CD4-positive, alpha-beta memory T cell (primary cell): ENCODE results near the gene GPS2. TPM values are rescaled to one million over a fixed set of nuclear protein-coding genes. Genes with fewer than 3 reads are reported as not detected.
A peak's percentile ranks its signal among the peaks of the same experiment; 100 is the strongest.

Experiments
- CTCF ChIA-PET: fragments of 350-600 bp; sonication (Branson Sonifier 250); formaldehyde crosslinking; loops from one replicate; lab custom pipeline; 2021; ENCODE audit warnings: inconsistent platforms; ENCODE audit not compliant: partially characterized antibody; lab: Charles Lee
- POLR2A ChIA-PET: fragments of 350-600 bp; sonication (Branson Sonifier 250); formaldehyde crosslinking; loops from one replicate; lab custom pipeline; 2021; ENCODE audit not compliant: partially characterized antibody; lab: Charles Lee
- DNase-seq, 5 donors: peaks; one replicate each; pipeline versions ENCODE4 v3.0.0 to v3.0.0-alpha.2; 2020 to 2022; ENCODE audit warnings: mixed read lengths in 1 of 5
- H3K27ac ChIP-seq: one replicate; pipeline ENCODE4 v1.7.0; 2013; ENCODE audit warnings: low read depth, low read length
- H3K27me3 ChIP-seq: 2 replicates; pipeline ENCODE4 v1.7.0; 2013; ENCODE audit warnings: mild to moderate bottlenecking, low read length, moderate library complexity; ENCODE audit not compliant: insufficient read depth
- H3K36me3 ChIP-seq: 2 replicates; pipeline ENCODE4 v1.7.0; 2013; ENCODE audit warnings: mild to moderate bottlenecking, low read length, moderate library complexity; ENCODE audit not compliant: insufficient read depth
- H3K4me1 ChIP-seq: 2 replicates; pipeline ENCODE4 v1.7.0; 2013; ENCODE audit warnings: mild to moderate bottlenecking, low read length, moderate library complexity; ENCODE audit not compliant: insufficient read depth
- H3K4me3 ChIP-seq, 2 donors: one replicate each; pipeline ENCODE4 v1.7.0; 2013; ENCODE audit warnings: low read length in 2 of 2, mild to moderate bottlenecking in 1 of 2
- H3K9me3 ChIP-seq, 2 donors: one replicate each; pipeline ENCODE4 v1.7.0; 2013; ENCODE audit warnings: low read length in 2 of 2, control low read depth in 1 of 2; ENCODE audit not compliant: control insufficient read depth in 1 of 2
- H3K27ac Mint-ChIP-seq, 7 donors: one replicate each; pipeline ENCODE4 v1.8.0; 2020 to 2021; ENCODE audit warnings: mixed read lengths in 7 of 7, mild to moderate bottlenecking in 6 of 7, inconsistent platforms in 3 of 7, moderate library complexity in 3 of 7
- H3K27me3 Mint-ChIP-seq, 2 donors: one replicate each; pipeline ENCODE4 v1.8.0; 2020 to 2021; ENCODE audit warnings: mixed read lengths in 2 of 2
- H3K36me3 Mint-ChIP-seq, 2 donors: one replicate each; pipeline ENCODE4 v1.8.0; 2020 to 2021; ENCODE audit warnings: mixed read lengths in 2 of 2, inconsistent platforms in 1 of 2, mild to moderate bottlenecking in 1 of 2
- H3K4me1 Mint-ChIP-seq, 4 donors: one replicate each; pipeline ENCODE4 v1.8.0; 2020 to 2021; ENCODE audit warnings: mixed read lengths in 4 of 4, mild to moderate bottlenecking in 1 of 4
- H3K4me3 Mint-ChIP-seq, 8 donors: one replicate each; pipeline ENCODE4 v1.8.0; 2020 to 2021; ENCODE audit warnings: mixed read lengths in 8 of 8, mild to moderate bottlenecking in 7 of 8, moderate library complexity in 6 of 8, inconsistent platforms in 3 of 8
- H3K9me3 Mint-ChIP-seq, 8 donors: one replicate each; pipeline ENCODE4 v1.8.0; 2020 to 2021; ENCODE audit warnings: mixed read lengths in 8 of 8, mild to moderate bottlenecking in 5 of 8, inconsistent platforms in 3 of 8, moderate library complexity in 1 of 8
- intact Hi-C: fragments of 100-400 bp; cut with micrococcal nuclease; formaldehyde crosslinking; loops from one replicate; pipeline ENCODE4 v1.15.1; 2023
- polyA plus RNA-seq, 2 donors: library from polyadenylated mRNA; unstranded; fragments of 300-500 nt; fragmentation: Illumina TruSeq; gene quantifications; one replicate each; pipeline ENCODE4 v1.2.3, GENCODE V29; 2021
- total RNA-seq, 2 experiments: library from RNA; stranded (reverse); gene quantifications; one replicate each; pipeline ENCODE4 v1.2.3, GENCODE V29; 2021

The GPS2 gene
- total and polyA plus RNA-seq, 4 experiments from 2014 or later: 101 to 132 (median 123) TPM

DNA sequence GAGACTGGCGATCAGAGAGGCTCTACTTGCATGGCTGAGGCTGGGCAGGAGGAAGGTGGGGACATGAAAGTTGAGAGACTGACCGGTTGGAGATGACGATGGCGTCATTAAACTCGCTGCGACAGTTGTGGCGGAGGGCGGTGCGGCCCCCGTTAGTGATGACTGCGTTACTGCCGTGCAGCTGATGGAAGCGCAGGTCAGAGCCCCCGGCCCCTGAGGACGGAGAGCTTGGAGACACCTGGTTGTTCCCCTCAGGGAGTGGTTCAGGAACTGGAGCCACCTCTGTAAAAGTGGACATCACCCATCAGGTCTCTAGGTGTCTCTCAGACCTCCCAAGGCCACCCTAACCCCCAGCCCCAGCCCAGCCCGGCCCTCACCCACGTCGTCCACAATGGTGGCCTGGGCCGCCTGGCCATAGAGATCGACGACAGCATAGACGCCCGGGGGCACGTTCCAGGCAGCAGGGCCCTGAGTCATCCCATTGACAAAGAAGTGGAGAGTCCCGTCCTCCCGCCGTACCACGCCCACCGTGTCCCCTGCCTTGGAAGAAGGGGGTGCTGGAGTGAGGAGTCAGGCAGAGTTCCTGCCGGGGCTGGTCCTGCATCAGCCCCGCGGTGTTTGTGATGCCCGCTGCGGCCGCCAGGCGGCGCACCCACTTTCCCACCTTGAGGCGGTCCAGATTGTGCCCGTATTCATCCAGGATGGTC lies 8.7 kb upstream of the GPS2 start:
- CTCF ChIA-PET: interaction anchor here (0.9 to 6.5 kb wide), 11 partner anchors 8 to 278 kb away, joined by 3 to 115 read pairs (median 5); partner anchors contain the start of genes ACAP1, GPS2 and TMEM95
- POLR2A ChIA-PET: interaction anchor here (1.3 to 6.8 kb wide), 3 partner anchors 11 to 28 kb away, joined by 5 to 61 read pairs (median 12); partner anchors contain the start of gene ACAP1
- Mint-ChIP-seq H3K4me3 (no peak overlapping the region), H3K27ac (peak overlapping the region in 3 of 7 donors; percentile 18 to 78 (median 55)), H3K9me3 (no peaks in the 10 kb centered on the region), H3K4me1 (peaks cover 17 to 28% (median 18%) of the 10 kb centered on the region in 4 donors), H3K36me3 (peaks cover 9 to 38% of the 10 kb centered on the region in 2 donors), H3K27me3 (no peaks in the 10 kb centered on the region)
- Histone ChIP-seq H3K4me3 (no peak overlapping the region), H3K27me3 (no peaks in the 10 kb centered on the region), H3K36me3 (peaks cover 27% of the 10 kb centered on the region), H3K27ac (no peak overlapping the region), H3K4me1 (peaks cover 20% of the 10 kb centered on the region), H3K9me3 (no peaks in the 10 kb centered on the region)
- intact Hi-C loops: loop anchor here (1.0 kb wide), 4 partner anchors 12 to 44 kb away; partner anchors contain the start of gene ACAP1
- DNase-seq: peak; percentile 50 to 72 (median 56)

DNA sequence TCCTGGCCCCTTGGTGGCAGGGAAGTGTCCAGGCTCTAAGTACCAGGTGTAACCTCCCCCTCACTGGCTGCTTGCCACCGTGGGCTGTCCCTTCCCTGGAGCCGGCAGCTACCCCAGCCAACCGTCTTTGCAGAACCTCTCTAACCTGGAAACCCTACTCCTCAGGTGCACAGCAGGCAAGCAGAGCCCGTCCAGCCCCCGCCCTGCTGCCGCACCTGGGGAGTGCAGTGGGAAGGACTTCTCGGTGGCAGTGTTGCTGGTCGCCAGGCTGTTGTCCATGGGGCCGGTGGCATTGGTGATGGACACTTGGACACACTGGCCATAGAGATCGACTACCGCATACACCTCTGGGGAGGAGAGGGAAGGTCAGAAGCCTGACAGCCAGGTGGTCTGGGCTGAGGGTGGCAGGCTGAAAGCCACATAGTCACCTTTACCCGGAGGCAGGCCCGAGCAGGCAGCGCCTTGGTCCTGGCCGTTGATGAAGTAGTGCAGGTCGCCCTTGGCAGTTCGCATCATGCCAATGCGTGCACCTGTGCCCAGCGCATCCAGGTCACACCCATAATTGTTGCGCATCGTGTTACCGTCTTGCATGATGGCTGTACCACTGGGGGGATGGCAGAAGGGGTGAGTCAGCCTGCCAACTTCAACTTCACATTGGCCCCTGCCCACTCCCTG lies 7.5 kb upstream of the GPS2 start:
- Mint-ChIP-seq H3K27ac (no peak overlapping the region), H3K27me3 (no peaks in the 10 kb centered on the region), H3K36me3 (peaks cover 15 to 46% of the 10 kb centered on the region in 2 donors), H3K4me3 (no peak overlapping the region), H3K9me3 (no peaks in the 10 kb centered on the region), H3K4me1 (peaks cover 6 to 16% (median 8%) of the 10 kb centered on the region in 4 donors)
- H3K36me3 ChIP-seq: peaks cover 39% of the 10 kb centered on the region
- DNase-seq: no peak
- H3K27ac ChIP-seq: no peak overlapping the region
- H3K4me3 ChIP-seq: no peak overlapping the region
- intact Hi-C loops: no loop called here
- no peaks in the 10 kb centered on the region for H3K9me3 ChIP-seq
- peaks cover 10% of the 10 kb centered on the region for H3K4me1 ChIP-seq
- ChIA-PET POLR2A (interaction anchor here (1.7 to 6.8 kb wide), 3 partner anchors 10 to 29 kb away, joined by 6 to 61 read pairs (median 12); partner anchors contain the start of genes ACAP1 and KCTD11), CTCF (interaction anchor here (0.7 to 6.5 kb wide), 7 partner anchors 9 to 33 kb away, joined by 3 to 115 read pairs (median 6); partner anchors contain the start of gene ACAP1)
- H3K27me3 ChIP-seq: no peaks in the 10 kb centered on the region

DNA sequence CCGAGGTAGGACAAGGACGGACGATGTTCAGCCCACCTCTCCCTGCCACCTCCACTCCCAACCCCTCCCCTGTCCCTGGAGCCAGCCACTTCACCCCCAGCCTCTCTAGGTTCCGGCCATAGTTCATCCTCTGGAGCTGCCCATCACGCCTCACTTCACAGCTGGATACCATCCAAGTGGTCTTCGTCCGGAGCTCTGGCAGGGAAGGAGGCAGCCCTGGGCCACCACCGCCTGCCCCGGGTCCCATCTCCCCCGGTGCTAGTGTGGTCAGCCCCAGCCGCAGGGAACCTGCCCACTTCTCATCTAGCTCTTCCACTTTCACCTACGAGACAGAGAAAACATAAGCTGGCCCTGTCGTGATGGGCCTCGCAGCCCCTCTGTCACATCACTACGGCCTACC lies 6.3 kb upstream of the GPS2 start:
- intact Hi-C loops: no loop called here
- H3K27ac ChIP-seq: no peak overlapping the region
- no peaks in the 10 kb centered on the region for H3K27me3 Mint-ChIP-seq
- no peak for DNase-seq
- peaks cover 6 to 17% (median 7%) of the 10 kb centered on the region in 4 donors for H3K4me1 Mint-ChIP-seq
- no peak overlapping the region for H3K4me3 ChIP-seq
- H3K27me3 ChIP-seq: no peaks in the 10 kb centered on the region
- ChIA-PET CTCF (interaction anchor here (1.3 to 6.5 kb wide), 4 partner anchors 11 to 34 kb away, joined by 3 to 115 read pairs (median 7); partner anchors contain the start of gene ACAP1), POLR2A (interaction anchor here (0.9 to 6.8 kb wide), 5 partner anchors 8 to 30 kb away, joined by 3 to 61 read pairs (median 6); partner anchors contain the start of genes ACAP1, KCTD11 and NEURL4)
- H3K9me3 Mint-ChIP-seq: no peaks in the 10 kb centered on the region
- H3K9me3 ChIP-seq: no peaks in the 10 kb centered on the region
- H3K4me1 ChIP-seq: peaks cover 10% of the 10 kb centered on the region
- peaks cover 47% of the 10 kb centered on the region for H3K36me3 ChIP-seq
- H3K27ac Mint-ChIP-seq: peak overlapping the region in 1 of 7 donors; percentile 41
- peaks cover 18 to 46% of the 10 kb centered on the region in 2 donors for H3K36me3 Mint-ChIP-seq
- peak overlapping the region in 1 of 8 donors; percentile 41 for H3K4me3 Mint-ChIP-seq

DNA sequence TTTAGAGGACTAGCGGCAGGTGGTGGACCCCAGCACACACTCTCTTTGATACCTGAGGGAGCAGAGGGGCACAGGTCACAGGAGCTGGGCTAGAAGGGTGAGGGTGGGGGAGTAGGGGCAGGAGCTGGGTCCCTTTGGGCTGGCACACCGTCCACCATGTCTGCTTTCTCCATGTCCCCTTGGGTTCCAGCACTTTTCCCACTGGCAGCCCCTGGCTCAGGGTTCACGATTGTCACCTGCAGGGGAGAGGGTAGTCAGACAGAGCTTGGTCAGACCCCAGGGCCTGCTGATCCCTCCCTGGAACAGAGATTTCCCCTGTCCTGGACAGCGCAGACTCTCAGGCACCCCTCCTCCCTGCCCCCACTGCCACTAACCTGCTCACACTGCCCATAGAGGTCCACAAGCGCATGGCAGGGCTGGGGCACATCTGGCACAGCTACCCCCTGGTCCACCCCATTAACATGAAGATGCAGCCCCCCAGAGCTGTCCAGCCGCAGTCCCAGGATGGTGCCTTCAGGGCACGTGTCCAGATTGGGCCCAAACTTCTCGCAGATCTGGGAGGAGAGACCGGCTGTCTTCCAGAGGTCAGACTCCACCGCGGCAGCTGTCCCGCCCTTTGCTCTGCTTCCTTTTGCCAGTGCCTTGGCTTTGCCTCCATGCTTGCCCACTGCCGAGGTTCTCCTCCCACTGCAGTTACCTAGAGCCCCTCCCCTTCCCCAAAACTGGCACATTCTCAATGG lies 3.1 kb upstream of the GPS2 start:
- H3K36me3 Mint-ChIP-seq: peaks cover 29 to 61% of the 10 kb centered on the region in 2 donors

DNA sequence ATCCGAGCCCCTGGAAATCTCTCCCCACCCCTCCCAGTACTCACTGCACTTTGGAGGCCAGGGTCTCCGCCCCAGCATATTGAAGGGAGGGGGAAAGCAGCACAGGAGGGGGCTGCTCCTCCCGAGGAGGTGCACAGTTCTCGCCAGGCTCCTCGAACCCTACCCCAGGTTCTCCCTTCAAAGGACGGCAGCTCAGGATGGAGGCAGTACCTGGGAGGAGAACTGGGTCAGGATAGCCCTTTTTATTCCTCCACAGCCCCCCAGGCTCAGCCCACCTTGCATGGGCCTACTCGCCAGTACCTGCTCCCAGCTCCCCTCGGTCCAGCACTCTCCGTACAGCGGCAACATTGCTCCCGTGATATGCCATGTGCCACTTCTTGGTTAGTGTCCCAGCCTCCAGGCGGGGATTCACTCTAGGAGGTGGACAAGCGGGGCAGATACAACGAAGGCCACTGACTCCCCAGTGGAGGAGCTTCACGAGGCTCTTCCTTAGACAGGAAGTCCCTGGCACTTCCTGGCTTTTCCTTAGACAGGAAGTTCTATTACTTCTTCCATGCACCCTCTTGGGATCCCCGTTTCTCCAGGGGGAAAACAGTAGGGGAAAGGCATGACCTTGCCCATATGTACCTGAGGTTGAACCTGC lies 2.1 kb upstream of the GPS2 start:
- POLR2A ChIA-PET: interaction anchor here (1.0 to 9.3 kb wide), 6 partner anchors 8 to 120 kb away, joined by 3 to 187 read pairs (median 6); partner anchors contain the start of genes ACAP1 and NEURL4
- H3K9me3 ChIP-seq: no peaks in the 10 kb centered on the region
- no peaks in the 10 kb centered on the region for H3K27me3 ChIP-seq
- Mint-ChIP-seq H3K36me3 (peaks cover 39 to 68% of the 10 kb centered on the region in 2 donors), H3K27ac (peak overlapping the region in 4 of 7 donors; percentile 41 to 86 (median 61)), H3K9me3 (peaks cover 0 to 5% (median 0%) of the 10 kb centered on the region in 8 donors), H3K4me1 (peaks cover 13 to 44% (median 27%) of the 10 kb centered on the region in 4 donors), H3K4me3 (peak overlapping the region in 3 of 8 donors; percentile 10 to 67 (median 66)), H3K27me3 (no peaks in the 10 kb centered on the region)
- intact Hi-C loops: no loop called here
- H3K36me3 ChIP-seq: peaks cover 51% of the 10 kb centered on the region
- H3K4me1 ChIP-seq: peaks cover 34% of the 10 kb centered on the region
- H3K4me3 ChIP-seq: no peak overlapping the region
- CTCF ChIA-PET: interaction anchor here (0.9 to 2.3 kb wide), 4 partner anchors 19 to 38 kb away, joined by 3 to 8 read pairs (median 5); partner anchors contain the start of genes ACAP1 and TMEM95
- H3K27ac ChIP-seq: no peak overlapping the region
- no peak for DNase-seq

More for the DNA sequence above, 3.1 kb upstream of the GPS2 start:
- Histone ChIP-seq H3K27ac (no peak overlapping the region), H3K4me1 (peaks cover 24% of the 10 kb centered on the region), H3K36me3 (peaks cover 51% of the 10 kb centered on the region), H3K27me3 (no peaks in the 10 kb centered on the region), H3K4me3 (no peak overlapping the region), H3K9me3 (no peaks in the 10 kb centered on the region)
- Mint-ChIP-seq H3K27me3 (no peaks in the 10 kb centered on the region), H3K4me1 (peaks cover 11 to 34% (median 19%) of the 10 kb centered on the region in 4 donors), H3K4me3 (peak overlapping the region in 2 of 8 donors; percentile 30 to 32), H3K27ac (peak overlapping the region in 4 of 7 donors; percentile 22 to 93 (median 61)), H3K9me3 (peaks cover 0 to 5% (median 0%) of the 10 kb centered on the region in 8 donors)
- intact Hi-C loops: no loop called here
- CTCF ChIA-PET: interaction anchor here (0.9 to 2.3 kb wide), 4 partner anchors 18 to 37 kb away, joined by 3 to 8 read pairs (median 5); partner anchors contain the start of genes ACAP1 and TMEM95
- POLR2A ChIA-PET: interaction anchor here (1.0 to 7.1 kb wide), 5 partner anchors 9 to 119 kb away, joined by 3 to 71 read pairs (median 4); partner anchors contain the start of genes ACAP1 and NEURL4
- DNase-seq: no peak
